NCI-H146 treated with DMSO at 0.1 percent for 48 hours (cell line): ENCODE measurements around the gene LEMD3.

Experiments
- DNase-seq: peaks from one replicate; lab custom pipeline; 2025; ENCODE audit not compliant: unreplicated experiment; lab: John Stamatoyannopoulos, UW

LEMD3 gene

GRCh38 chr12:65168681-65169319 is 583 bp upstream of the LEMD3 start:
- DNase-seq: no peak

GRCh38 chr12:65170209-65170881 is 962 bp downstream of the LEMD3 start:
- DNase-seq: peak; percentile 42

- no peak for DNase-seq
Measured at GRCh38 chr12:65171073-65171472, 1.7 kb downstream of the LEMD3 start.

GRCh38 chr12:65171870-65172269 is 2.5 kb downstream of the LEMD3 start:
- no peak for DNase-seq

GRCh38 chr12:65175385-65175784 is 6.0 kb downstream of the LEMD3 start:
- no peak for DNase-seq

- peak; percentile 35 for DNase-seq
Measured at GRCh38 chr12:65182012-65182739, 12.8 kb downstream of the LEMD3 start.

GRCh38 chr12:65184176-65184857 is 14.9 kb downstream of the LEMD3 start:
- DNase-seq: no peak

- DNase-seq: no peak
Measured at GRCh38 chr12:65184858-65185229, 15.5 kb downstream of the LEMD3 start.

GRCh38 chr12:65187665-65188064 is 18.3 kb downstream of the LEMD3 start:
- no peak for DNase-seq

- DNase-seq: no peak
Measured at GRCh38 chr12:65188179-65188701, 18.9 kb downstream of the LEMD3 start.

- DNase-seq: no peak
Measured at GRCh38 chr12:65189028-65189718, 19.8 kb downstream of the LEMD3 start.

- DNase-seq: no peak
Measured at GRCh38 chr12:65192963-65193516, 23.7 kb downstream of the LEMD3 start.

- DNase-seq: no peak
Measured at GRCh38 chr12:65194949-65195348, 25.6 kb downstream of the LEMD3 start.

GRCh38 chr12:65195387-65196055 is 26.1 kb downstream of the LEMD3 start:
- DNase-seq: no peak

GRCh38 chr12:65196762-65197567 is 27.6 kb downstream of the LEMD3 start:
- no peak for DNase-seq

GRCh38 chr12:65199604-65200003 is 30.2 kb downstream of the LEMD3 start:
- no peak for DNase-seq

GRCh38 chr12:65200007-65200665 is 30.8 kb downstream of the LEMD3 start:
- no peak for DNase-seq

GRCh38 chr12:65203376-65203775 is 34.0 kb downstream of the LEMD3 start:
- DNase-seq: no peak
